MM.1S (cell line): Measurements from ENCODE around the gene LASP1NB.

Source experiments
- CTCF ChIP-seq: fragments of 300-600 bp; sonication (generic); IDR thresholded peaks from 2 replicates; pipeline ENCODE4 v1.5.1; 2016; ENCODE audit warnings: antibody characterized with exemption, low read length, mixed read lengths
- EZH2 ChIP-seq: fragments of 300-600 bp; sonication (generic); optimal IDR thresholded peaks from 2 replicates; pipeline ENCODE3; 2017; ENCODE audit warnings: low read depth, mild to moderate bottlenecking, antibody characterized with exemption, low read length, mixed read lengths

GRCh38 chr17:38915639-38915995 is 9.8 kb upstream of the LASP1NB start:
- TF ChIP-seq CTCF: no peak
- TF ChIP-seq EZH2: no peak
